ENCODE measurements around the gene SOCS6. TPM values are rescaled to one million over a fixed set of nuclear protein-coding genes. Genes with fewer than 3 reads are reported as not detected.

Gene SOCS6
- total and polyA plus RNA-seq, 2 donors (not counting 1 experiment from before 2014, with no cell fraction given), result 38.6 to 44.1 TPM

DNA sequence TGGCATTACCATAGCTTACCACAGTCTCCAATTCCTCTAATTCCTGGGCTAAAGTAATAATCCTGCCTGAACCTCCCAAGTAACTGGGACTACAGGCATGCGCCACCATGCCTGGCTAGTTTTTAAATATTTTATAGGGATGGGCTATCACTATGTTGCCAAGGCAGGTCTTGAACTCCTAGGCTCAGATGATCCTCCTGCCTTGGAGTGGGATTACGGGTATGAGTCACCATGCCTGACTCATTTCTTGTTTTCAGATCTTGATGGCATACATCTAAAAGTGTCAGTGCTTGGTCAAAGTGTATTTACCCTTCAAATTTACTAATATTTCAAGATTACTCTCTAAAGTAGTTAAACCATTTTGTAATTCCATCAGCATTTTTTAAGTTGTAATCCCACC lies 9.4 kb upstream of the SOCS6 start:
- H3K36me3 ChIP-seq (ENCODE audit: control insufficient read depth, insufficient read depth, low read length), result no peaks in the 10 kb centered on the region
- H3K9ac ChIP-seq (ENCODE audit: insufficient read depth, low read length), result no peak overlapping the region
- no peaks in the 10 kb centered on the region for H3K27me3 ChIP-seq (ENCODE audit: control insufficient read depth, insufficient read depth, low read length)
- H3K9me3 ChIP-seq (ENCODE audit: control insufficient read depth, insufficient read depth, low read depth, low read length), result no peaks in the 10 kb centered on the region
- TF ChIP-seq, protein P1, sequence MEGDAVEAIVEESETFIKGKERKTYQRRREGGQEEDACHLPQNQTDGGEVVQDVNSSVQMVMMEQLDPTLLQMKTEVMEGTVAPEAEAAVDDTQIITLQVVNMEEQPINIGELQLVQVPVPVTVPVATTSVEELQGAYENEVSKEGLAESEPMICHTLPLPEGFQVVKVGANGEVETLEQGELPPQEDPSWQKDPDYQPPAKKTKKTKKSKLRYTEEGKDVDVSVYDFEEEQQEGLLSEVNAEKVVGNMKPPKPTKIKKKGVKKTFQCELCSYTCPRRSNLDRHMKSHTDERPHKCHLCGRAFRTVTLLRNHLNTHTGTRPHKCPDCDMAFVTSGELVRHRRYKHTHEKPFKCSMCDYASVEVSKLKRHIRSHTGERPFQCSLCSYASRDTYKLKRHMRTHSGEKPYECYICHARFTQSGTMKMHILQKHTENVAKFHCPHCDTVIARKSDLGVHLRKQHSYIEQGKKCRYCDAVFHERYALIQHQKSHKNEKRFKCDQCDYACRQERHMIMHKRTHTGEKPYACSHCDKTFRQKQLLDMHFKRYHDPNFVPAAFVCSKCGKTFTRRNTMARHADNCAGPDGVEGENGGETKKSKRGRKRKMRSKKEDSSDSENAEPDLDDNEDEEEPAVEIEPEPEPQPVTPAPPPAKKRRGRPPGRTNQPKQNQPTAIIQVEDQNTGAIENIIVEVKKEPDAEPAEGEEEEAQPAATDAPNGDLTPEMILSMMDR (conservative IDR thresholded peaks at IDR 0.05 in 1 of 2, IDR thresholded peaks at IDR 0.05 in 1 of 2; ENCODE audit: low read depth in 1 of 2, low read length in 2 of 2), result no peak
- TF ChIP-seq EZH2 (IDR thresholded peaks at IDR 0.05; ENCODE audit: low read length, missing control alignments), result no peak
- H3K27ac ChIP-seq (ENCODE audit: insufficient read depth, low read length), result no peak overlapping the region
- H4K20me1 ChIP-seq (ENCODE audit: control insufficient read depth, extremely low read depth, insufficient read depth, low read length), result no peaks in the 10 kb centered on the region
- no peaks in the 10 kb centered on the region for H3K79me2 ChIP-seq (ENCODE audit: control insufficient read depth, insufficient read depth, low read length)
- no peak for DNase-seq (ENCODE audit: low read depth in 2 of 2)
- H3K4me2 ChIP-seq (ENCODE audit: extremely low read depth, insufficient read depth, low read length), result no peak overlapping the region
- no peak overlapping the region for H3K4me3 ChIP-seq (replicated peaks in 1 of 4; ENCODE audit: control extremely low read depth in 1 of 4, insufficient read depth in 1 of 4, low read depth in 3 of 4, low read length in 4 of 4)
- H2AFZ ChIP-seq (ENCODE audit: low read length), result no peak overlapping the region
- peaks cover 4% of the 10 kb centered on the region for H3K4me1 ChIP-seq (ENCODE audit: control insufficient read depth, extremely low read depth, insufficient read depth, low read length)

DNA sequence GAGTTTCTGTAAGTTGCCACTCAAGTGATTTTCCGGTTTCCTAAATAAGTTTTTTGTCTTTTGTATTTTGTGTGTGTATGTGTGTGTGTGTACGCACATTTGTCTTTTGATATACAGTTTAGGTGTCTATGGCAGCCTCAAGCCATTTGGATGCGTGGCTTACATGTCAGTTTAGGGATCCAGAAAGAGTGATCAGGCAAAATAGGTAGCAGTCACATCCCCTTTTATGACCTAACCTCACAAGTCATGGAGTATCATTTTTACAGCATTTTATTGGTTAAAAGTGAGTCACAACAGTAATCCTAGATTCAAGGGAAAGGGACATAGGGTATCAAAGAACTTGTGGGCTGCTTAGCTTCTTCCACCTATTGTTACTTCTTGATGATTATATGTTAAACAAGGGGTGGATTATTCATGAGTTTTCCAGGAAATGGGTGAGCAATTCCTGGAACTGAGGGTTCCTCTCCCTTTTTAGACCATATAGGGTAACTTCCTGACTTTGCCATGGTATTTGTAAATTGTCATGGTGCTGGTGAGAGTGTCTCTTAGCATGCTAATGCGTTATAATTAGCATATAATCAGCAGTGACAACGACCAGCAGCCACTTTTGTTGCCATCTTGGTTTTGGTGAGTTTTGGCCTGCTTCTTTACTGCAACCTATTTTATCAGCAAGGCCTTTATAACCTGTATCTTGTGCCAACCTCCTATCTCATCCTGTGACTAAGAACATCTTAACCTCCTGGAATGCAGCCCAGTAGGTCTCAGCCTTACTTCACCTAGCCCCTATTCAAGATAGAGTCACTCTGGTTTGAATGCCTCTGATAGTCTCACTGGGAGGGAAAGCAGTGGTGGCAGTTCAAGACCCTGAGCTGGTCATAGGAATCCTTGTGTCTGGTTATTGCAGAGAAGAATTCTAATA lies 8.6 kb upstream of the SOCS6 start:
- H3K27ac ChIP-seq (ENCODE audit: insufficient read depth, low read length), result no peak overlapping the region
- no peaks in the 10 kb centered on the region for H3K79me2 ChIP-seq (ENCODE audit: control insufficient read depth, insufficient read depth, low read length)
- no peaks in the 10 kb centered on the region for H4K20me1 ChIP-seq (ENCODE audit: control insufficient read depth, extremely low read depth, insufficient read depth, low read length)
- peaks cover 4% of the 10 kb centered on the region for H3K4me1 ChIP-seq (ENCODE audit: control insufficient read depth, extremely low read depth, insufficient read depth, low read length)
- DNase-seq (ENCODE audit: low read depth in 2 of 2), result peak in 1 of 2 donors; percentile 58
- no peaks in the 10 kb centered on the region for H3K27me3 ChIP-seq (ENCODE audit: control insufficient read depth, insufficient read depth, low read length)
- H3K4me2 ChIP-seq (ENCODE audit: extremely low read depth, insufficient read depth, low read length), result no peak overlapping the region
- no peaks in the 10 kb centered on the region for H3K36me3 ChIP-seq (ENCODE audit: control insufficient read depth, insufficient read depth, low read length)
- no peak overlapping the region for H3K9ac ChIP-seq (ENCODE audit: insufficient read depth, low read length)
- no peaks in the 10 kb centered on the region for H3K9me3 ChIP-seq (ENCODE audit: control insufficient read depth, insufficient read depth, low read depth, low read length)
- no peak for TF ChIP-seq EZH2 (IDR thresholded peaks at IDR 0.05; ENCODE audit: low read length, missing control alignments)
- TF ChIP-seq, protein P1 (conservative IDR thresholded peaks at IDR 0.05 in 1 of 2, IDR thresholded peaks at IDR 0.05 in 1 of 2; ENCODE audit: low read depth in 1 of 2, low read length in 2 of 2), result no peak
- H2AFZ ChIP-seq (ENCODE audit: low read length), result no peak overlapping the region
- H3K4me3 ChIP-seq (replicated peaks in 1 of 4; ENCODE audit: control extremely low read depth in 1 of 4, insufficient read depth in 1 of 4, low read depth in 3 of 4, low read length in 4 of 4), result no peak overlapping the region

DNA sequence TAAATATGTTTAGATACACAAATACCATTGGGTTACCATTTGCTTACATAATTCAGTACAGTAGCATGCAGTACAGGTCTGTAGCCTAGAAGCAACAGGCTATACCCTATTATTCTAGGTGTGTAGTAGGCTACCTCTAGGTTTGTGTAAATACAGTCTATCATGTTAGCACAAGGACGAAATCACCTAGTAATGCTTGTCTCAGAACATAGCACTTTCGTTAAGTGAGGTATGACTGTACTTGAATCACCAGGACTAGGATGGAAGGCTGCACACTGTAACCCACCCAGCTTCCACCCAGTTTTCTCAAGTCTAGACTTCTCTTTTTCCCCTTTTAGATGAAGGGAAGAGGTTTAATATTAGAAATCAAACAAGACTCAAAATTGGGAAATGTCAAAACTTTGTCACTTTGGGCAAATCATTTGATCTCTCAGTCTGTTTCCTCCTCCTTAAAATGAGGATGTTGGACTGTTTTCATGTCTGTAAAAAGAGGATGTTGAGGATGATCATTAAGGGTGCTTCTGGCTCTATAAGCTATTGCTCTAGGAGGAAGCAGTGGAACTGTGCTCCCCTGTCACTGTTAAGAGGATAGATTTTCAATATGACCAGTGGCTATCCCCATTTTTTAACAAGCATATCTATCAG lies 3.7 kb upstream of the SOCS6 start:
- H3K27ac ChIP-seq (ENCODE audit: insufficient read depth, low read length), result no peak overlapping the region
- H2AFZ ChIP-seq (ENCODE audit: low read length), result no peak overlapping the region
- TF ChIP-seq, protein P1 (conservative IDR thresholded peaks at IDR 0.05 in 1 of 2, IDR thresholded peaks at IDR 0.05 in 1 of 2; ENCODE audit: low read depth in 1 of 2, low read length in 2 of 2), result no peak
- no peak for TF ChIP-seq EZH2 (IDR thresholded peaks at IDR 0.05; ENCODE audit: low read length, missing control alignments)
- H3K9me3 ChIP-seq (ENCODE audit: control insufficient read depth, insufficient read depth, low read depth, low read length), result no peaks in the 10 kb centered on the region
- no peak overlapping the region for H3K4me3 ChIP-seq (replicated peaks in 1 of 4; ENCODE audit: control extremely low read depth in 1 of 4, insufficient read depth in 1 of 4, low read depth in 3 of 4, low read length in 4 of 4)
- H4K20me1 ChIP-seq (ENCODE audit: control insufficient read depth, extremely low read depth, insufficient read depth, low read length), result no peaks in the 10 kb centered on the region
- peaks cover 4% of the 10 kb centered on the region for H3K4me1 ChIP-seq (ENCODE audit: control insufficient read depth, extremely low read depth, insufficient read depth, low read length)
- H3K36me3 ChIP-seq (ENCODE audit: control insufficient read depth, insufficient read depth, low read length), result no peaks in the 10 kb centered on the region
- H3K4me2 ChIP-seq (ENCODE audit: extremely low read depth, insufficient read depth, low read length), result no peak overlapping the region
- H3K79me2 ChIP-seq (ENCODE audit: control insufficient read depth, insufficient read depth, low read length), result peaks cover 7% of the 10 kb centered on the region
- no peak for DNase-seq (ENCODE audit: low read depth in 2 of 2)
- H3K27me3 ChIP-seq (ENCODE audit: control insufficient read depth, insufficient read depth, low read length), result no peaks in the 10 kb centered on the region
- H3K9ac ChIP-seq (ENCODE audit: insufficient read depth, low read length), result no peak overlapping the region
